Testis (tissue), 3 donors: ENCODE data around the gene INF2. TPM values are rescaled to one million over a fixed set of nuclear protein-coding genes. Genes with fewer than 3 reads are reported as not detected.

ENCODE experiments used
- DNase-seq: peaks from one replicate; pipeline ENCODE4 v3.0.0-alpha.2; 2019
- H3K27ac ChIP-seq, 2 donors: fragments of 200-600 bp; sonication (generic); one replicate each; pipeline ENCODE4 v1.5.1; 2019
- H3K27me3 ChIP-seq: fragments of 200-600 bp; sonication (generic); one replicate; pipeline ENCODE4 v1.5.1; 2019
- H3K36me3 ChIP-seq: fragments of 200-600 bp; sonication (generic); one replicate; pipeline ENCODE4 v1.5.1; 2017; ENCODE audit warnings: low read depth; ENCODE audit errors: missing control alignments
- H3K4me1 ChIP-seq: fragments of 200-600 bp; sonication (generic); one replicate; pipeline ENCODE4 v1.5.1; 2019
- H3K4me3 ChIP-seq, 2 donors: fragments of 200-600 bp; sonication (generic); one replicate each; pipeline ENCODE4 v1.5.1; 2017 to 2019
- H3K9me3 ChIP-seq: fragments of 200-600 bp; sonication (generic); one replicate; pipeline ENCODE4 v1.5.1; 2017
- CTCF ChIP-seq, 3 experiments: fragments of 450-650 bp in 2 of 3; fragments of 200-600 bp in 1 of 3; sonication (generic) in 1 of 3; IDR thresholded peaks; one replicate each; pipeline ENCODE4 v1.5.1; 2016 to 2019; ENCODE audit warnings: antibody characterized with exemption in 3 of 3, mild to moderate bottlenecking in 2 of 3, moderate library complexity in 1 of 3
- POLR2A ChIP-seq: fragments of 450-650 bp; IDR thresholded peaks from one replicate; pipeline ENCODE4 v1.6.1; 2017; ENCODE audit warnings: antibody characterized with exemption, mild to moderate bottlenecking, moderate library complexity
- WGBS, 2 donors: methylation state at CpG; one replicate each; pipeline ENCODE4 v1.1.5; 2018; 5-methylcytosine and 5-hydroxymethylcytosine counted together
- intact Hi-C: fragments of 100-400 bp; cut with DNase I; formaldehyde crosslinking; loops from one replicate; pipeline ENCODE4 v1.15.1; 2023; ENCODE audit warnings: low total_unique reads
- polyA plus RNA-seq: library from polyadenylated mRNA; stranded (reverse); fragments of 350-450 nt; fragmentation: Illumina TruSeq; extraction: RNeasy Lipid Tissue Mini Kit (QIAGEN cat#74804); gene quantifications from one replicate; pipeline ENCODE4 v1.2.3, GENCODE V29; 2014; ENCODE audit warnings: low read depth, low replicate concordance; ENCODE audit not compliant: insufficient read depth
- total RNA-seq, 2 donors: library from RNA; depleted of rRNA; stranded (reverse); fragments of >200 nt; gene quantifications; one replicate each; pipeline ENCODE4 v1.2.3, GENCODE V29; 2016

The INF2 gene
- total and polyA plus RNA-seq, 3 donors from 2014 or later, result 50.5 to 328 (median 244) TPM

DNA sequence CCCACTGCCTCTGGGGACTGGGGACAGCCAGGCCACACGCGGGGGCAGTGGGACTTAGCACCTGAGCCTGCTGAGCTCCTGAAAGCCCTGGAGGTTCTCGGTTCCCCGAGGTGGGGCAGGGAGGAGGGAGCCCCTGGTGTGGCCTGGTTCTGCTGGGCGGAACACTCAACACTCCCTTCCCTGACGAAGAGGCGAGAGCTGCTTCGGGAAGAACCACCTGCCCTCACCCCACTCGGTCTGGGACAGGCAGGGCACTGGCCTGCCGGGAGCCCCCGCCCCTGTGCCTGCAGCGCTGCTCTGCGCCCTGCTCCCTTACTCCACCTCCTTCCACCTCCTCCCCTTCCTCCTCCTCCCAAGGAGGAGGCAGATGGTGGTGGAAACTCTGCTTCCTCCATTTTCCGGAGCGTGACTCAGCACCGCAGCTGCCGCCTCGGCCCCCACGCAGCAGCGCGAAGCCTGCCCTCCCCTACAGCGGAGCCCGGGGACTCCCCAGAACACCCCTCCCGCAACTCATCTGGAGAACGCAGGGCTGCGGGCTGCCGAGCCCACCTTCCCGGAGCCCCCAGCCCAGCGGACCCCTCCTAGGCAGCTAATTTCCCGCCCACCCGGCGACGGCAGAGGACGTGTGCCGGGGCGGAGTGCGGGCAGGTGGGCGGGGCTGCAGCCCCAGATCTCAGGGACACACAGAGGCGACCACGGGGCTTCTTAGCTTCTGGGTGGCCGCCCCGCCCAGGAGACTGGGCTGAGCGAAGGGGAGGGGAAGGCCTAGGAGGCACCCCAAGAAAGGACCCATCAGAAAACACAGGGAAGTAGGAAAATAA is 11.7 kb upstream of the INF2 start:
- DNase-seq, result peak; percentile 85
- Histone ChIP-seq H3K27me3 (no peaks in the 10 kb centered on the region), H3K9me3 (no peaks in the 10 kb centered on the region), H3K36me3 (no peaks in the 10 kb centered on the region), H3K27ac (peak overlapping the region; percentile 79 to 80), H3K4me3 (peak overlapping the region; percentile 25 to 56), H3K4me1 (peaks cover 45% of the 10 kb centered on the region)
- 1% methylated on average over 19 to 43 of the region's 43 CpGs for WGBS, 2 donors
- intact Hi-C loops, result no loop called here
- no peak for TF ChIP-seq POLR2A
- no peak for TF ChIP-seq CTCF (IDR thresholded peaks at IDR 0.05)

GRCh38 chr14:104678346-104678745 is 11.1 kb upstream of the INF2 start:
- H3K27me3 ChIP-seq, result no peaks in the 10 kb centered on the region
- H3K27ac ChIP-seq, result peak overlapping the region; percentile 79 to 80
- DNase-seq, result no peak
- H3K36me3 ChIP-seq, result no peaks in the 10 kb centered on the region
- intact Hi-C loops, result no loop called here
- H3K4me1 ChIP-seq, result peaks cover 45% of the 10 kb centered on the region
- no peaks in the 10 kb centered on the region for H3K9me3 ChIP-seq
- WGBS, 2 donors, result 0 to 6% methylated on average over 1 to 13 of the region's 13 CpGs
- H3K4me3 ChIP-seq, result peak overlapping the region; percentile 25 to 56
- TF ChIP-seq POLR2A, result no peak
- TF ChIP-seq CTCF (IDR thresholded peaks at IDR 0.05), result no peak

- Histone ChIP-seq H3K27me3 (no peaks in the 10 kb centered on the region), H3K36me3 (no peaks in the 10 kb centered on the region), H3K4me3 (no peak overlapping the region), H3K9me3 (no peaks in the 10 kb centered on the region), H3K27ac (peak overlapping the region; percentile 79 to 80), H3K4me1 (peaks cover 45% of the 10 kb centered on the region)
- WGBS, 2 donors, result 86 to 93% methylated on average over 10 to 17 of the region's 18 CpGs
- TF ChIP-seq POLR2A (no peak), CTCF (IDR thresholded peaks at IDR 0.05) (no peak)
- intact Hi-C loops, result no loop called here
- DNase-seq, result no peak
These were observed 10.3 kb upstream of the INF2 start for GRCh38 chr14:104678901-104679705.

DNA sequence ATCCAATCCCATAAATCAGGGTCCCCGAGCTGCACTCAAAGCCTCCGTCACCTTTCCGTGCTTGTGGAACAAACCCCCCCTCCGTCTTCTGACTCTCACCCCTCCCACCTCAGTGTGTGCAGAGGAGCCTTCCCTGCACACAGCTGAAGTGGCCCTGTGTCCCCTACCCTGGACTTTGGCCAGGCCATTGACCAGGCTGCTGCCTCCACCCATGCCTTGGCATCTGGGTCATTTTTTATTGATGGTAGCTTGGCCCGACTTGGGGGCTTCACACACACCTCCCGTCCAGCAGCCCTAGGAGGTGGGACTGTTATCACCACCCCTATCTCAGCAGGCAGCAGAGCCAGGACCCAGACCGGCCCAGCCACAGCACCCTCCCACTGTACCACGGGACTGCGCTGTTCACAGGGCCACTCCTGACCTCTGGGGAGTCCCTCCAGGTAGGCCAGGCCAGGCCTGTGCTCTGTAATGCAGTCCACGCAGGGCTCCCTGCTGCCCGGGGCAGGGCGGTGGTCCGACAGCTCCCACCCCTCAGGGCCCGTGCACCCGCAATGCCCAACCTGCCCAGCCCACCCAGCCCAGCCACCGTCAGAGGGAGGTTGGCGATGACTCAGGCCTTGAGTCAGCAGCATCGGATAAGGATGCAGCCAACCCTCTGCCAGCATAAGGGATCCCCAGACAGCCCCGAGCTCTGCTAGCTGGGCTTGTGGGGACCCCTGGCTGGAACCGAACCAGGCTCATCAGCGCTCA is 9.2 kb upstream of the INF2 start:
- Histone ChIP-seq H3K4me1 (peaks cover 45% of the 10 kb centered on the region), H3K27ac (peak overlapping the region in 1 of 2 donors; percentile 71), H3K36me3 (no peaks in the 10 kb centered on the region), H3K4me3 (no peak overlapping the region), H3K27me3 (no peaks in the 10 kb centered on the region), H3K9me3 (no peaks in the 10 kb centered on the region)
- no peak for TF ChIP-seq CTCF (IDR thresholded peaks at IDR 0.05)
- no peak for TF ChIP-seq POLR2A
- no peak for DNase-seq
- intact Hi-C loops, result no loop called here
- WGBS, 2 donors, result 84 to 97% methylated on average over 6 to 21 of the region's 21 CpGs
